ENCODE results near the gene PTTG1IP.

PTTG1IP gene

GRCh38 chr21:44842087-44842486 lies 31.4 kb downstream of the PTTG1IP start:
- H3K4me3 ChIP-seq (ENCODE audit: low read depth, low read length), result no peak overlapping the region
- no peak for TF ChIP-seq CTCF (IDR thresholded peaks at IDR 0.05; ENCODE audit: low read depth, low read length)
- no peak for DNase-seq (ENCODE audit: low read depth)

GRCh38 chr21:44840771-44841170 lies 32.7 kb downstream of the PTTG1IP start:
- no peak overlapping the region for H3K4me3 ChIP-seq (ENCODE audit: low read depth, low read length)
- TF ChIP-seq MAX (IDR thresholded peaks at IDR 0.05; ENCODE audit: low read depth, low read length), result no peak
- no peak for TF ChIP-seq CTCF (IDR thresholded peaks at IDR 0.05; ENCODE audit: low read depth, low read length)
- no peak for TF ChIP-seq POLR2A (IDR thresholded peaks at IDR 0.05; ENCODE audit: extremely low read depth, insufficient read length)
- no peak for TF ChIP-seq MYC (IDR thresholded peaks at IDR 0.05; ENCODE audit: low read depth, low read length)
- no peak for DNase-seq (ENCODE audit: low read depth)

GRCh38 chr21:44838951-44839350 lies 34.5 kb downstream of the PTTG1IP start:
- no peak overlapping the region for H3K4me3 ChIP-seq (ENCODE audit: low read depth, low read length)
- TF ChIP-seq POLR2A (IDR thresholded peaks at IDR 0.05; ENCODE audit: extremely low read depth, insufficient read length) (no peak), MYC (IDR thresholded peaks at IDR 0.05; ENCODE audit: low read depth, low read length) (no peak), CTCF (IDR thresholded peaks at IDR 0.05; ENCODE audit: low read depth, low read length) (no peak), MAX (IDR thresholded peaks at IDR 0.05; ENCODE audit: low read depth, low read length) (no peak)
- DNase-seq (ENCODE audit: low read depth), result no peak

GRCh38 chr21:44838039-44838895 lies 35.2 kb downstream of the PTTG1IP start:
- TF ChIP-seq MAX (IDR thresholded peaks at IDR 0.05; ENCODE audit: low read depth, low read length), result no peak
- TF ChIP-seq MYC (IDR thresholded peaks at IDR 0.05; ENCODE audit: low read depth, low read length), result no peak
- no peak for TF ChIP-seq CTCF (IDR thresholded peaks at IDR 0.05; ENCODE audit: low read depth, low read length)
- TF ChIP-seq POLR2A (IDR thresholded peaks at IDR 0.05; ENCODE audit: extremely low read depth, insufficient read length), result no peak
- no peak for DNase-seq (ENCODE audit: low read depth)
- no peak overlapping the region for H3K4me3 ChIP-seq (ENCODE audit: low read depth, low read length)

- TF ChIP-seq MYC (IDR thresholded peaks at IDR 0.05; ENCODE audit: low read depth, low read length), result no peak
- no peak for TF ChIP-seq MAX (IDR thresholded peaks at IDR 0.05; ENCODE audit: low read depth, low read length)
- TF ChIP-seq CTCF (IDR thresholded peaks at IDR 0.05; ENCODE audit: low read depth, low read length), result no peak
Observed at GRCh38 chr21:44837537-44837936, 36.0 kb downstream of the PTTG1IP start.

More at GRCh38 chr21:44837537-44837936, 36.0 kb downstream of the PTTG1IP start:
- DNase-seq (ENCODE audit: low read depth), result no peak
- no peak overlapping the region for H3K4me3 ChIP-seq (ENCODE audit: low read depth, low read length)
